K562 (cell line): ENCODE measurements around the gene MED28. TPM values are rescaled to one million over a fixed set of nuclear protein-coding genes. Genes with fewer than 3 reads are reported as not detected.

Source experiments
- AFF4 ChIP-seq: sonication (generic); formaldehyde crosslinking; IDR thresholded peaks from 2 replicates; pipeline ENCODE4 v1.8.0; 2023; ENCODE audit warnings: mild to moderate bottlenecking, missing genetic modification reagents
- ASH1L ChIP-seq: fragments of 450-650 bp; IDR thresholded peaks from 2 replicates; pipeline ENCODE4 v1.6.1; 2018; ENCODE audit warnings: borderline replicate concordance, mild to moderate bottlenecking, low read depth; ENCODE audit not compliant: partially characterized antibody
- ATF1 ChIP-seq, 2 experiments: fragments of 450-650 bp in 1 of 2; IDR thresholded peaks; 2 replicates each; pipeline ENCODE4 v1.6.1; 2016; ENCODE audit warnings: missing compliant biosample characterization in 1 of 2, missing genetic modification characterization in 1 of 2
- BHLHE40 ChIP-seq: IDR thresholded peaks from 2 replicates; pipeline ENCODE4 v1.6.1; 2011; ENCODE audit warnings: low read length, improper control_type of control experiment
- BRD4 ChIP-seq: fragments of 200-600 bp; sonication (generic); IDR thresholded peaks from 2 replicates; pipeline ENCODE4 v1.6.1; 2017; ENCODE audit warnings: inconsistent platforms
- CBX2 ChIP-seq: fragments of 200-600 bp; sonication (generic); IDR thresholded peaks from one replicate; pipeline ENCODE4 v1.6.1; 2012; ENCODE audit warnings: mild to moderate bottlenecking, low read length, inconsistent platforms; ENCODE audit not compliant: insufficient read depth, poor library complexity, severe bottlenecking
- EP400 ChIP-seq: fragments of 450-650 bp; IDR thresholded peaks from 2 replicates; pipeline ENCODE4 v1.6.1; 2017; ENCODE audit warnings: antibody characterized with exemption, mild to moderate bottlenecking, moderate library complexity
- GABPA ChIP-seq: fragments of 200-800 bp; sonication (Bioruptor generic); conservative IDR thresholded peaks from 2 replicates; pipeline ENCODE4 v1.6.1; 2016; ENCODE audit warnings: low read depth, missing genetic modification characterization, missing compliant biosample characterization
- GTF2A2 ChIP-seq: IDR thresholded peaks from 2 replicates; pipeline ENCODE4 v1.6.1; 2016; ENCODE audit warnings: mild to moderate bottlenecking, missing genetic modification characterization, missing compliant biosample characterization
- GTF2E2 ChIP-seq: fragments of 200-800 bp; sonication (Bioruptor generic); IDR thresholded peaks from 2 replicates; pipeline ENCODE4 v1.6.1; 2016; ENCODE audit warnings: missing genetic modification characterization, missing compliant biosample characterization
- HDAC2 ChIP-seq: fragments of 450-650 bp; IDR thresholded peaks from 2 replicates; pipeline ENCODE4 v1.6.1; 2016; ENCODE audit warnings: mild to moderate bottlenecking
- HSF4 ChIP-seq: fragments of 250-450 bp; sonication (Bioruptor Pico); IDR thresholded peaks from 2 replicates; pipeline ENCODE4 v2.1.2; 2022; ENCODE audit warnings: mild to moderate bottlenecking, moderate library complexity, borderline replicate concordance
- IRF9 ChIP-seq: fragments of 450-650 bp; IDR thresholded peaks from 2 replicates; pipeline ENCODE4 v1.6.1; 2016; ENCODE audit warnings: missing biosample characterization, missing genetic modification characterization
- MBD2 ChIP-seq: sonication (generic); IDR thresholded peaks from 2 replicates; pipeline ENCODE4 v1.6.1; 2016; ENCODE audit warnings: low read depth, borderline replicate concordance
- MYNN ChIP-seq, 2 experiments: sonication (generic); formaldehyde crosslinking in 1 of 2; IDR thresholded peaks; 2 replicates each; pipeline versions ENCODE4 v1.5.0 to v1.6.1; 2016 to 2020; ENCODE audit warnings: antibody characterized with exemption in 1 of 2, missing genetic modification reagents in 1 of 2
- NEUROD1 ChIP-seq: fragments of 150-350 bp; IDR thresholded peaks from 2 replicates; pipeline ENCODE4 v1.6.1; 2014; ENCODE audit warnings: borderline replicate concordance, low read length, low read depth; ENCODE audit not compliant: partially characterized antibody
- PCBP2 ChIP-seq: fragments of 200-400 bp; formaldehyde crosslinking; IDR thresholded peaks from 2 replicates; pipeline ENCODE4 v1.6.1; 2018; ENCODE audit warnings: low read length, low read depth, mild to moderate bottlenecking, moderate library complexity; ENCODE audit not compliant: poor library complexity, severe bottlenecking
- POU5F1 ChIP-seq: fragments of 150-350 bp; IDR thresholded peaks from 2 replicates; pipeline ENCODE4 v1.6.1; 2014; ENCODE audit warnings: borderline replicate concordance, low read length, low read depth, mild to moderate bottlenecking; ENCODE audit not compliant: partially characterized antibody
- TOE1 ChIP-seq, 2 experiments: fragments of 450-650 bp in 1 of 2; sonication (generic) in 1 of 2; formaldehyde crosslinking in 1 of 2; IDR thresholded peaks; 2 replicates each; pipeline versions ENCODE4 v1.7.1 to v1.8.0; 2016 to 2022; ENCODE audit warnings: borderline replicate concordance in 2 of 2, mild to moderate bottlenecking in 2 of 2, antibody characterized with exemption in 1 of 2, inconsistent platforms in 1 of 2, low read depth in 1 of 2, missing genetic modification reagents in 1 of 2, moderate library complexity in 1 of 2
- TSC22D4 ChIP-seq: fragments of 450-650 bp; IDR thresholded peaks from 2 replicates; pipeline ENCODE4 v1.6.1; 2016; ENCODE audit warnings: missing genetic modification characterization, missing biosample characterization, control low read depth
- ZNF282 ChIP-seq: sonication (generic); formaldehyde crosslinking; IDR thresholded peaks from 2 replicates; pipeline ENCODE4 v1.8.1; 2023; ENCODE audit warnings: missing genetic modification reagents
- polyA plus RNA-seq, 8 experiments: library from polyadenylated mRNA; depleted of rRNA in 4 of 8; stranded (reverse) in 5 of 8; unstranded in 3 of 8; fragments of >200 nt; fragmentation: Nextera tagmentation in 2 of 8; fragmentation: Illumina TruSeq in 1 of 8; extraction: Ambion mirVana in 2 of 8; extraction: Trizol in 1 of 8; gene quantifications; 2 replicates each; pipeline versions ENCODE4 v1.2.1 to v1.2.3, GENCODE V29; 2011 to 2014; ENCODE audit warnings: inconsistent platforms in 1 of 8, missing spikeins in 1 of 8
- total RNA-seq, 7 experiments: library from RNA; depleted of rRNA in 6 of 7; stranded (reverse); fragments of >200 nt in 6 of 7; fragmentation: Illumina TruSeq in 2 of 7; extraction: Trizol in 2 of 7; gene quantifications; 2 replicates each; pipeline versions ENCODE4 v1.2.1 to v1.2.3, GENCODE V29; 2011 to 2021; ENCODE audit warnings: low replicate concordance in 1 of 7

Gene MED28
- total and polyA plus RNA-seq, 9 of the 15 experiments (the other 6 are each of a cell fraction or from before 2014, with no cell fraction given), result 15.5 to 93.8 (median 50.5) TPM

GRCh38 chr4:17614416-17615299 is at the start of gene MED28 (continued):
- TF ChIP-seq AFF4 (peak; percentile 91), ATF1 (CRISPR knock-in tag; IDR thresholded peaks at IDR 0.05) (no peak), ATF1 (tag; IDR thresholded peaks at IDR 0.05) (peak; percentile 64), ZNF282 (CRISPR knock-in tag) (no peak), POU5F1 (no peak), BHLHE40 (peak; percentile 99), TOE1 (IDR thresholded peaks at IDR 0.05; ENCODE audit: borderline replicate concordance) (peak; percentile 99), TOE1 (CRISPR knock-in tag; IDR thresholded peaks at IDR 0.05; ENCODE audit: borderline replicate concordance, low read depth) (no peak), MBD2 (peak; percentile 35; the same call in 1 of the 2 replicates), BRD4 (peak; percentile 76), HSF4 (CRISPR knock-in tag) (no peak), GTF2A2 (tag) (no peak), EP400 (peak; percentile 81), PCBP2 (no peak), GABPA (tag) (peak; percentile 40), TSC22D4 (tag) (no peak), NEUROD1 (no peak), ASH1L (peak; percentile 13), IRF9 (0 out of 2 replicates have a peak, but pooled peaks have one; percentile 24), HDAC2 (peak; percentile 70), GTF2E2 (tag) (peak; percentile 94), MYNN (IDR thresholded peaks at IDR 0.05) (0 out of 2 replicates have a peak, but pooled peaks have one; percentile 15), MYNN (CRISPR knock-in tag; IDR thresholded peaks at IDR 0.05) (no peak), CBX2 (no peak)
